Posterior vena cava (tissue), 2 donors: ENCODE data around the gene CD300LG. TPM values are rescaled to one million over a fixed set of nuclear protein-coding genes. Genes with fewer than 3 reads are reported as not detected.

Experiments used
- DNase-seq: peaks from one replicate; pipeline ENCODE4 v3.0.0-alpha.2; 2020; ENCODE audit warnings: low spot score
- intact Hi-C, 2 donors: fragments of 100-400 bp; cut with DNase I; formaldehyde crosslinking; loops; one replicate each; pipeline versions ENCODE4 v1.14.1 to v1.14.2; 2022 to 2023
- total RNA-seq, 2 donors: library from RNA; stranded (reverse); fragmentation: NEBNext Ultra II Directional; extraction: Animal tissue kit (Norgen Biotek cat#: 25700); gene quantifications; one replicate each; pipeline ENCODE4 v1.2.1, GENCODE V29; 2021
- donor health status: DM: yes; HTN: yes; CAD: no.
- donor health status: DM: yes; HTN: yes; CAD: no.

Gene CD300LG
- total RNA-seq, 2 donors from 2014 or later: 3.5 to 5.1 TPM

- DNase-seq: peak; percentile 38
- intact Hi-C loops: loop anchor here in 1 of 2 donors (10.0 kb wide), 1 partner anchor 149 kb away; no protein-coding TSS in a partner anchor
Measured at GRCh38 chr17:43844241-43844640, 2.7 kb upstream of the CD300LG start.

- intact Hi-C loops: loop anchor here in 1 of 2 donors (10.0 kb wide), 1 partner anchor 151 kb away; no protein-coding TSS in a partner anchor
Measured at GRCh38 chr17:43845766-43846165, 1.2 kb upstream of the CD300LG start.

GRCh38 chr17:43846221-43846712 is 709 bp upstream of the CD300LG start:
- intact Hi-C loops: loop anchor here in 1 of 2 donors (10.0 kb wide), 1 partner anchor 151 kb away; no protein-coding TSS in a partner anchor
- DNase-seq: peak; percentile 95

More at GRCh38 chr17:43845766-43846165, 1.2 kb upstream of the CD300LG start:
- DNase-seq: peak; percentile 32

- peak; percentile 31 for DNase-seq
- intact Hi-C loops: loop anchor here in 1 of 2 donors (10.0 kb wide), 1 partner anchor 154 kb away; no protein-coding TSS in a partner anchor
Measured at GRCh38 chr17:43848601-43849000, 1.6 kb downstream of the CD300LG start.

- DNase-seq: peak; percentile 52
- intact Hi-C loops: loop anchor here in 1 of 2 donors (10.0 kb wide), 1 partner anchor 154 kb away; no protein-coding TSS in a partner anchor
Measured at GRCh38 chr17:43849116-43849515, 2.1 kb downstream of the CD300LG start.

- DNase-seq: peak; percentile 64
- intact Hi-C loops: loop anchor here in 1 of 2 donors (10.0 kb wide), 1 partner anchor 148 kb away; no protein-coding TSS in a partner anchor
Measured at GRCh38 chr17:43852571-43852970, 5.6 kb downstream of the CD300LG start.

- intact Hi-C loops: loop anchor here in 1 of 2 donors (10.0 kb wide), 1 partner anchor 149 kb away; no protein-coding TSS in a partner anchor
- DNase-seq: peak; percentile 25
Measured at GRCh38 chr17:43853546-43853945, 6.6 kb downstream of the CD300LG start.

GRCh38 chr17:43854498-43854897 is 7.5 kb downstream of the CD300LG start:
- intact Hi-C loops: loop anchor here in 1 of 2 donors (10.0 kb wide), 1 partner anchor 150 kb away; no protein-coding TSS in a partner anchor

GRCh38 chr17:43855061-43855460 is 8.1 kb downstream of the CD300LG start:
- intact Hi-C loops: loop anchor here in 1 of 2 donors (10.0 kb wide), 1 partner anchor 150 kb away; no protein-coding TSS in a partner anchor
- DNase-seq: peak; percentile 47

More at GRCh38 chr17:43854498-43854897, 7.5 kb downstream of the CD300LG start:
- DNase-seq: peak; percentile 53

- intact Hi-C loops: loop anchor here in 1 of 2 donors (10.0 kb wide), 1 partner anchor 151 kb away; no protein-coding TSS in a partner anchor
Measured at GRCh38 chr17:43856141-43856540, 9.2 kb downstream of the CD300LG start.

GRCh38 chr17:43857141-43857540 is 10.2 kb downstream of the CD300LG start:
- intact Hi-C loops: loop anchor here in 1 of 2 donors (10.0 kb wide), 1 partner anchor 152 kb away; no protein-coding TSS in a partner anchor
- peak; percentile 56 for DNase-seq

More at GRCh38 chr17:43856141-43856540, 9.2 kb downstream of the CD300LG start:
- peak; percentile 37 for DNase-seq

- peak; percentile 68 for DNase-seq
Measured at GRCh38 chr17:43857957-43858600, 11.1 kb downstream of the CD300LG start.

GRCh38 chr17:43860077-43860725 is 13.2 kb downstream of the CD300LG start:
- DNase-seq: peak; percentile 71
- intact Hi-C loops: no loop called here

More at GRCh38 chr17:43857957-43858600, 11.1 kb downstream of the CD300LG start:
- intact Hi-C loops: loop anchor here in 1 of 2 donors (10.0 kb wide), 1 partner anchor 153 kb away; no protein-coding TSS in a partner anchor

GRCh38 chr17:43860927-43861622 is 14.1 kb downstream of the CD300LG start:
- DNase-seq: peak; percentile 84
- intact Hi-C loops: no loop called here

- intact Hi-C loops: no loop called here
- DNase-seq: peak; percentile 49
Measured at GRCh38 chr17:43861960-43862359, 15.0 kb downstream of the CD300LG start.

GRCh38 chr17:43864161-43864984 is 17.4 kb downstream of the CD300LG start:
- DNase-seq: peak; percentile 53

GRCh38 chr17:43868226-43868994 is 21.4 kb downstream of the CD300LG start:
- peak; percentile 8 for DNase-seq
- intact Hi-C loops: no loop called here

More at GRCh38 chr17:43864161-43864984, 17.4 kb downstream of the CD300LG start:
- intact Hi-C loops: no loop called here
